Fibroblast of skin of left biceps (primary cell): ENCODE results near the gene SP100.
"Not testable (repeated sequence)": the region's sequence is repeated elsewhere in the genome, so short reads cannot be mapped to it uniquely, and the experiment has no call there.

ENCODE experiments used
- DNase-seq, 2 experiments: peaks; one replicate each; pipeline ENCODE4 v3.0.0-alpha.2; 2013; ENCODE audit warnings: low read depth in 2 of 2

SP100 gene

GRCh38 chr2:230457793-230458192, 41.8 kb downstream of the SP100 start:
- DNase-seq = no peak

- no peak for DNase-seq
Observed at GRCh38 chr2:230459216-230459615, 43.2 kb downstream of the SP100 start.

GRCh38 chr2:230471074-230471473, 55.1 kb downstream of the SP100 start:
- no peak for DNase-seq

GRCh38 chr2:230472621-230473018, 56.6 kb downstream of the SP100 start:
- peak in 1 of 2 experiments; percentile 2 for DNase-seq

- DNase-seq = no peak
Observed at GRCh38 chr2:230473378-230473777, 57.4 kb downstream of the SP100 start.

GRCh38 chr2:230475143-230475542, 59.1 kb downstream of the SP100 start:
- DNase-seq = no peak

- DNase-seq = no peak
Observed at GRCh38 chr2:230485801-230486341, 69.9 kb downstream of the SP100 start.

- DNase-seq = not testable (repeated sequence)
Observed at GRCh38 chr2:230491219-230491618, 75.2 kb downstream of the SP100 start.

GRCh38 chr2:230492107-230492506, 76.1 kb downstream of the SP100 start:
- DNase-seq = no peak

GRCh38 chr2:230494980-230495379, 79.0 kb downstream of the SP100 start:
- DNase-seq = no peak

GRCh38 chr2:230496891-230497290, 80.9 kb downstream of the SP100 start:
- no peak for DNase-seq

GRCh38 chr2:230498506-230499107, 82.6 kb downstream of the SP100 start:
- no peak for DNase-seq

GRCh38 chr2:230502593-230502992, 86.6 kb downstream of the SP100 start:
- no peak for DNase-seq

- DNase-seq = no peak
Observed at GRCh38 chr2:230503798-230504197, 87.8 kb downstream of the SP100 start.

GRCh38 chr2:230505162-230505561, 89.2 kb downstream of the SP100 start:
- DNase-seq = no peak

- no peak for DNase-seq
Observed at GRCh38 chr2:230512955-230513748, 97.2 kb downstream of the SP100 start.

GRCh38 chr2:230520061-230520874, 104.3 kb downstream of the SP100 start:
- no peak for DNase-seq

- no peak for DNase-seq
Observed at GRCh38 chr2:230520875-230521155, 104.8 kb downstream of the SP100 start.

GRCh38 chr2:230521386-230521785, 105.4 kb downstream of the SP100 start:
- no peak for DNase-seq

GRCh38 chr2:230525682-230526081, 109.7 kb downstream of the SP100 start:
- DNase-seq = no peak

- DNase-seq = no peak
Observed at GRCh38 chr2:230537531-230537976, 121.6 kb downstream of the SP100 start.

GRCh38 chr2:230540332-230540731, 124.3 kb downstream of the SP100 start:
- no peak for DNase-seq
